SH-SY5Y (cell line): ENCODE measurements around the gene DYNLT5.

ENCODE experiments used
- GATA2 ChIP-seq: IDR thresholded peaks from 2 replicates; pipeline ENCODE4 v1.6.1; 2011; ENCODE audit warnings: mild to moderate bottlenecking, low read depth, low read length
- GATA3 ChIP-seq: IDR thresholded peaks from 2 replicates; pipeline ENCODE4 v1.6.1; 2011; ENCODE audit warnings: low read depth, mild to moderate bottlenecking, low read length, moderate library complexity

DNA sequence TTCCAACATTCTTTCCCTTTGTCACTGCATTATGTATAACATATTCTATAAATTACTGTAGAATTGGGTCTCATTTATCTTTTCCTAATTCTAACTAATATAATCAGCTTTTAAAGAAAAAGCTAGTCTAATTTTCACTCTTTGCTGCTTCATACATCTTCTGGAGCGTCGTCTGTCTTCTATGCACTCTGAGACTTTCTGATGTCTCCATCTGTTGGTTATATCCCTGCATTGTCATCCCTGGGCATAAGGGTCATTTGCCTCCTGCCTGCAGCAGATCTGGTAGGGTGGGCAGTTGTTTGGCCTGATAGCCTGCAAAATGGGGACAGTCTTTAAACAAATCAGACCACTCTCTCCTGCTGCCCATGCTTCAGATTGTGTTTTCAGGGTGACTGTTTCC lies 40.8 kb upstream of the DYNLT5 start:
- no peak for TF ChIP-seq GATA3
- TF ChIP-seq GATA2, result no peak
